ENCODE data around the gene SNPH. TPM values are rescaled to one million over a fixed set of nuclear protein-coding genes. Genes with fewer than 3 reads are reported as not detected.

Gene SNPH
- total RNA-seq, 2 experiments from 2014 or later = 12.8 to 13.0 TPM

DNA sequence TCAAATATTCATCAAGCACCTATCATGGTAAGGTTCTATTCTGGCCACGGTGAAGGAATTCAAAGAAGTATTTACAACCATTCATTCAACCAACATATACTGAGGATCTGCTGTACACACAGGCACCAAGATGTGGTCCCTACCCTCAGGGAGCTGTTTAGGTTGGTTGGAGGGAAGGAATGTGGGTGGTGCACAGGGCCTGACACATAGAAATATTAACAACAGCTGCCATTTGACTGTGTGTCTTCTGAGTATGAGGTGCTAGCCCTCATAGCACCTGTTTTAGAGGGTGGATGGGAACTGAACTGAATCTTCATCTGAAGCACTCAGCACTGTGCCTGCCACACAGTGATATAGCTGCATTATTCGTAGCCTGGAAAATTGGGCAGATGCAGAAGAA lies 7.3 kb downstream of the SNPH start:
- TF ChIP-seq CTCF (IDR thresholded peaks at IDR 0.05) = no peak
- H3K9me3 ChIP-seq (ENCODE audit: control insufficient read depth in 1 of 2, insufficient read depth in 1 of 2, low read length in 2 of 2) = no peaks in the 10 kb centered on the region
- ChIA-PET POLR2A (no interaction called here), CTCF (no interaction called here)
- peaks cover 56% of the 10 kb centered on the region for H3K4me1 Mint-ChIP-seq (ENCODE audit: low read depth)
- H3K27me3 ChIP-seq (ENCODE audit: control insufficient read depth in 1 of 2, insufficient read depth in 2 of 2, low read length in 2 of 2) = no peaks in the 10 kb centered on the region
- no peak overlapping the region for H3K4me3 ChIP-seq (ENCODE audit: low read length)
- intact Hi-C loops (cut with DNase I, micrococcal nuclease) = no loop called here
- ATAC-seq (ENCODE audit: poor library complexity) (no peak), DNase-seq (no peak)
- no peaks in the 10 kb centered on the region for H3K27me3 Mint-ChIP-seq
- H3K27ac Mint-ChIP-seq = no peak overlapping the region
- peaks cover 14% of the 10 kb centered on the region for H3K4me1 ChIP-seq (ENCODE audit: insufficient read depth, low read length)
- H3K4me3 Mint-ChIP-seq = no peak overlapping the region
- peaks cover 13% of the 10 kb centered on the region for H3K36me3 Mint-ChIP-seq (ENCODE audit: low read depth)
- no peak overlapping the region for H3K27ac ChIP-seq (ENCODE audit: low read depth in 1 of 2, low read length in 2 of 2)
- no peaks in the 10 kb centered on the region for H3K9me3 Mint-ChIP-seq
- H3K36me3 ChIP-seq (ENCODE audit: insufficient read depth, low read length) = peaks cover 2% of the 10 kb centered on the region

GRCh38 chr20:1274485-1275311 lies 8.6 kb downstream of the SNPH start:
- Histone ChIP-seq H3K4me3 (ENCODE audit: low read length) (no peak overlapping the region), H3K4me1 (ENCODE audit: insufficient read depth, low read length) (peaks cover 17% of the 10 kb centered on the region), H3K9me3 (ENCODE audit: control insufficient read depth in 1 of 2, insufficient read depth in 1 of 2, low read length in 2 of 2) (no peaks in the 10 kb centered on the region), H3K27me3 (ENCODE audit: control insufficient read depth in 1 of 2, insufficient read depth in 2 of 2, low read length in 2 of 2) (no peaks in the 10 kb centered on the region), H3K27ac (ENCODE audit: low read depth in 1 of 2, low read length in 2 of 2) (no peak overlapping the region), H3K36me3 (ENCODE audit: insufficient read depth, low read length) (peaks cover 2% of the 10 kb centered on the region)
- no peak for ATAC-seq (ENCODE audit: poor library complexity)
- no peaks in the 10 kb centered on the region for H3K27me3 Mint-ChIP-seq
- ChIA-PET POLR2A (interaction anchor here (1.5 kb wide), 1 partner anchor 8 kb away, joined by 7 read pairs; the partner anchor contains the start of gene SNPH), CTCF (interaction anchor here (0.7 kb wide), 1 partner anchor 228 kb away, joined by 3 read pairs; no protein-coding TSS in a partner anchor)
- peak overlapping the region; percentile 15 for H3K27ac Mint-ChIP-seq
- TF ChIP-seq CTCF (IDR thresholded peaks at IDR 0.05) = no peak
- no peaks in the 10 kb centered on the region for H3K9me3 Mint-ChIP-seq
- peaks cover 48% of the 10 kb centered on the region for H3K4me1 Mint-ChIP-seq (ENCODE audit: low read depth)
- intact Hi-C loops (cut with DNase I, micrococcal nuclease) = no loop called here
- no peak for DNase-seq
- H3K36me3 Mint-ChIP-seq (ENCODE audit: low read depth) = peaks cover 13% of the 10 kb centered on the region
- no peak overlapping the region for H3K4me3 Mint-ChIP-seq

DNA sequence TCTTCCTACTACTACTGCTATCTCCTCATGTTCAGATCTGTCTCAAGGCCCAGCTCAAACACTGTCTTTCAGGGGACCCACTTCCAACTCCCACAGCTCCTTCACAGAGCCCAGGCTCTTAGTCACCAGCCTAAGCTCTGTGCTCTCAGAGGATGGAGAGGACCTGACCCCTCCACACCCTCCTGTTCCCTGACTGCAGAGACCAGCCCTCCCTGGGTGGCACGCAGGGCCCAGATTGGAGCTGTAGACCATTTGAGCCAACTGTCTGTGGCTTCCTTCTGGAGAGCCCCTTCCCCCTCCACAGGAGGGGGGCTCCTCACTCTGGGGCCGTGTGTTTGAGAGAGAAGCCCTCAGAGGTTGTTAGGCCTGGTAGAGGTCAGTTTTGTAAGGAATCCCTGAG lies 9.8 kb downstream of the SNPH start:
- Histone ChIP-seq H3K4me3 (ENCODE audit: low read length) (no peak overlapping the region), H3K36me3 (ENCODE audit: insufficient read depth, low read length) (peaks cover 2% of the 10 kb centered on the region), H3K27ac (ENCODE audit: low read depth in 1 of 2, low read length in 2 of 2) (no peak overlapping the region), H3K4me1 (ENCODE audit: insufficient read depth, low read length) (peaks cover 21% of the 10 kb centered on the region), H3K27me3 (ENCODE audit: control insufficient read depth in 1 of 2, insufficient read depth in 2 of 2, low read length in 2 of 2) (no peaks in the 10 kb centered on the region), H3K9me3 (ENCODE audit: control insufficient read depth in 1 of 2, insufficient read depth in 1 of 2, low read length in 2 of 2) (no peaks in the 10 kb centered on the region)
- Mint-ChIP-seq H3K9me3 (no peaks in the 10 kb centered on the region), H3K27ac (peak overlapping the region; percentile 10), H3K4me1 (ENCODE audit: low read depth) (peaks cover 39% of the 10 kb centered on the region), H3K27me3 (no peaks in the 10 kb centered on the region), H3K4me3 (no peak overlapping the region), H3K36me3 (ENCODE audit: low read depth) (peaks cover 15% of the 10 kb centered on the region)
- intact Hi-C loops (cut with DNase I, micrococcal nuclease) = no loop called here
- DNase-seq (no peak), ATAC-seq (ENCODE audit: poor library complexity) (no peak)
- TF ChIP-seq CTCF (IDR thresholded peaks at IDR 0.05) = no peak
- POLR2A ChIA-PET = interaction anchor here (1.5 kb wide), 1 partner anchor 9 kb away, joined by 7 read pairs; the partner anchor contains the start of gene SNPH
- CTCF ChIA-PET = no interaction called here

Measured in CD4-positive, alpha-beta T cell (primary cell).